HepG2 (cell line): Measurements from ENCODE around the gene COA3. TPM values are rescaled to one million over a fixed set of nuclear protein-coding genes. Genes with fewer than 3 reads are reported as not detected.
A peak's percentile ranks its signal among the peaks of the same experiment; 100 is the strongest.
"Not testable (repeated sequence)": the region's sequence is repeated elsewhere in the genome, so short reads cannot be mapped to it uniquely, and the experiment has no call there.

Experiments used
- ATAC-seq: fragments of 200-7000 bp; cut with Tn5 transposase; 3 replicates; pipeline ENCODE4 v1.9.1; 2020; ENCODE audit warnings: mild to moderate bottlenecking, moderate library complexity
- BruUV-seq: library from RNA; stranded (reverse); fragments of 400-500 nt; replicated peaks from 2 replicates; lab custom pipeline; 2021; lab: Mats Ljungman, UMichigan
- CTCF ChIA-PET: fragments of 300-600 bp; formaldehyde crosslinking; extraction: SDS; loops from one replicate; lab custom pipeline; 2021; ENCODE audit warnings: low total read pairs, inconsistent platforms, low intra/inter-chr PET ratio; lab: Yijun Ruan, JAX
- POLR2A ChIA-PET: fragments of 350-600 bp; sonication (Branson Sonifier 250); formaldehyde crosslinking; loops from one replicate; lab custom pipeline; 2020; ENCODE audit warnings: antibody characterized with exemption, inconsistent platforms; lab: Yijun Ruan, JAX
- DNase-seq: peaks from one replicate; pipeline ENCODE4 v3.0.0-alpha.2; 2015; ENCODE audit warnings: low spot score
- FAIRE-seq: peaks from 3 replicates; lab custom pipeline; 2011; peaks lifted over from hg19 to GRCh38; lab: Jason Lieb, UNC
- H2AFZ ChIP-seq: one replicate; pipeline ENCODE4 v1.6.1; 2011; ENCODE audit warnings: low read length, inconsistent platforms
- H3K27ac ChIP-seq: fragments of 300-600 bp; 3 replicates; pipeline ENCODE4 v1.8.0; 2011; ENCODE audit warnings: mixed run types, mild to moderate bottlenecking, mixed read lengths, low read length, inconsistent platforms; ENCODE audit not compliant: insufficient read depth; ENCODE audit errors: extremely low read length
- H3K27me3 ChIP-seq, 2 experiments: fragments of 200-600 bp in 1 of 2; 2 replicates in 1 of 2; 3 replicates in 1 of 2; pipeline versions ENCODE4 v1.6.0 to v1.8.0; 2011; ENCODE audit warnings: low read length in 2 of 2, mild to moderate bottlenecking in 2 of 2, moderate library complexity in 2 of 2, inconsistent platforms in 1 of 2; ENCODE audit not compliant: insufficient read depth in 2 of 2, control insufficient read depth in 1 of 2
- H3K36me3 ChIP-seq, 2 experiments: fragments of 200-600 bp in 1 of 2; replicated peaks in 1 of 2; 2 replicates in 1 of 2; 3 replicates in 1 of 2; pipeline versions ENCODE4 v1.5.1 to v1.8.0; 2011; ENCODE audit warnings: low read length in 2 of 2, inconsistent platforms in 1 of 2; ENCODE audit not compliant: insufficient read depth in 2 of 2, control insufficient read depth in 1 of 2
- H3K4me1 ChIP-seq: 2 replicates; pipeline ENCODE4 v1.5.1; 2012; ENCODE audit warnings: low read length, inconsistent platforms; ENCODE audit not compliant: insufficient read depth
- H3K4me2 ChIP-seq: 2 replicates; pipeline ENCODE4 v1.6.0; 2011; ENCODE audit warnings: low read depth, low read length, inconsistent platforms
- H3K4me3 ChIP-seq, 3 experiments: fragments of 200-600 bp in 1 of 3; sonication (generic), shearing (Covaris generic) in 1 of 3; replicated peaks in 1 of 3; 2 replicates each; pipeline ENCODE4 v1.5.1; 2011 to 2016; ENCODE audit warnings: low read length in 3 of 3, inconsistent platforms in 2 of 3, low read depth in 2 of 3, mild to moderate bottlenecking in 2 of 3, control low read depth in 1 of 3, mixed read lengths in 1 of 3; ENCODE audit not compliant: insufficient read depth in 1 of 3
- H3K79me2 ChIP-seq: one replicate; pipeline ENCODE4 v1.6.1; 2011; ENCODE audit warnings: low read length, inconsistent platforms; ENCODE audit not compliant: insufficient read depth
- H3K9ac ChIP-seq: 2 replicates; pipeline ENCODE4 v1.6.0; 2011; ENCODE audit warnings: mild to moderate bottlenecking, low read depth, low read length, inconsistent platforms; ENCODE audit not compliant: insufficient read depth
- H3K9me3 ChIP-seq: 2 replicates; pipeline ENCODE4 v1.5.1; 2012; ENCODE audit warnings: mild to moderate bottlenecking, low read length
- H4K20me1 ChIP-seq: 2 replicates; pipeline ENCODE4 v1.6.0; 2011; ENCODE audit warnings: inconsistent platforms, mild to moderate bottlenecking, low read length, moderate library complexity; ENCODE audit not compliant: insufficient read depth
- JARID2 ChIP-seq: sonication (generic); formaldehyde crosslinking; IDR thresholded peaks from 2 replicates; pipeline ENCODE4 v1.8.1; 2023; ENCODE audit warnings: missing genetic modification reagents, inconsistent platforms; ENCODE audit not compliant: insufficient replicate concordance
- NFIC ChIP-seq: IDR thresholded peaks from 2 replicates; pipeline ENCODE4 v1.6.1; 2012; ENCODE audit warnings: mild to moderate bottlenecking, low read length, inconsistent platforms
- ZBTB42 ChIP-seq: sonication (generic); formaldehyde crosslinking; IDR thresholded peaks from 2 replicates; pipeline ENCODE4 v1.5.0; 2020; ENCODE audit warnings: mild to moderate bottlenecking, missing genetic modification reagents
- ZNF17 ChIP-seq: sonication (generic); formaldehyde crosslinking; IDR thresholded peaks from 2 replicates; pipeline ENCODE4 v1.5.0; 2020; ENCODE audit warnings: mild to moderate bottlenecking, missing genetic modification reagents
- ZNF569 ChIP-seq: sonication (generic); formaldehyde crosslinking; IDR thresholded peaks from 2 replicates; pipeline ENCODE4 v1.5.0; 2020; ENCODE audit warnings: mild to moderate bottlenecking, missing genetic modification reagents, moderate library complexity, borderline replicate concordance
- ZNF883 ChIP-seq: sonication (generic); formaldehyde crosslinking; IDR thresholded peaks from 2 replicates; pipeline ENCODE4 v1.5.1; 2020; ENCODE audit warnings: mild to moderate bottlenecking, missing genetic modification reagents; ENCODE audit errors: not compliant biosample characterization
- WGBS: methylation state at CpG from one replicate; pipeline ENCODE4 v1.1.6; 2017; ENCODE audit warnings: low lambda C conversion rate; 5-methylcytosine and 5-hydroxymethylcytosine counted together
- in situ Hi-C: cut with HindIII; loops from 2 replicates; pipeline ENCODE4 v1.10.0; 2017; ENCODE audit warnings: low pct_unique_long_range_greater_than_20kb; ENCODE audit not compliant: extremely low pct_ligation_motif_present
- intact Hi-C: fragments of 100-400 bp; cut with micrococcal nuclease; formaldehyde crosslinking; loops from one replicate; pipeline ENCODE4 v1.10.0; 2022; ENCODE audit not compliant: unreplicated experiment
- polyA plus RNA-seq, 8 experiments: library from polyadenylated mRNA; depleted of rRNA in 3 of 8; stranded (reverse) in 7 of 8; unstranded in 1 of 8; fragments of >200 nt; fragmentation: Illumina TruSeq in 4 of 8; extraction: Trizol in 4 of 8; gene quantifications; 2 replicates each; pipeline versions ENCODE4 v1.2.1 to v1.2.3, GENCODE V29; 2011 to 2016; ENCODE audit warnings: low read depth in 4 of 8, missing spikeins in 1 of 8, mixed read lengths in 1 of 8; ENCODE audit not compliant: insufficient read depth in 1 of 8
- total RNA-seq, 5 experiments: library from RNA; depleted of rRNA; stranded (reverse); fragments of >200 nt; fragmentation: Illumina TruSeq; extraction: Trizol; gene quantifications; 2 replicates each; pipeline ENCODE4 v1.2.3, GENCODE V29; 2016; ENCODE audit warnings: low read depth in 1 of 5
- TF ChIP-seq, protein P1 (sequence below), 2 experiments: sonication (generic) in 1 of 2; formaldehyde crosslinking in 1 of 2; IDR thresholded peaks; 2 replicates each; pipeline versions ENCODE4 v1.5.1 to v1.6.1; 2011 to 2020; ENCODE audit warnings: borderline replicate concordance in 1 of 2, low read depth in 1 of 2, low read length in 1 of 2, mild to moderate bottlenecking in 1 of 2, missing genetic modification reagents in 1 of 2, moderate library complexity in 1 of 2

The COA3 gene
- total and polyA plus RNA-seq, 2 of the 13 experiments (the other 11 are each of a cell fraction or from before 2014, with no cell fraction given): 133 to 202 TPM

DNA sequence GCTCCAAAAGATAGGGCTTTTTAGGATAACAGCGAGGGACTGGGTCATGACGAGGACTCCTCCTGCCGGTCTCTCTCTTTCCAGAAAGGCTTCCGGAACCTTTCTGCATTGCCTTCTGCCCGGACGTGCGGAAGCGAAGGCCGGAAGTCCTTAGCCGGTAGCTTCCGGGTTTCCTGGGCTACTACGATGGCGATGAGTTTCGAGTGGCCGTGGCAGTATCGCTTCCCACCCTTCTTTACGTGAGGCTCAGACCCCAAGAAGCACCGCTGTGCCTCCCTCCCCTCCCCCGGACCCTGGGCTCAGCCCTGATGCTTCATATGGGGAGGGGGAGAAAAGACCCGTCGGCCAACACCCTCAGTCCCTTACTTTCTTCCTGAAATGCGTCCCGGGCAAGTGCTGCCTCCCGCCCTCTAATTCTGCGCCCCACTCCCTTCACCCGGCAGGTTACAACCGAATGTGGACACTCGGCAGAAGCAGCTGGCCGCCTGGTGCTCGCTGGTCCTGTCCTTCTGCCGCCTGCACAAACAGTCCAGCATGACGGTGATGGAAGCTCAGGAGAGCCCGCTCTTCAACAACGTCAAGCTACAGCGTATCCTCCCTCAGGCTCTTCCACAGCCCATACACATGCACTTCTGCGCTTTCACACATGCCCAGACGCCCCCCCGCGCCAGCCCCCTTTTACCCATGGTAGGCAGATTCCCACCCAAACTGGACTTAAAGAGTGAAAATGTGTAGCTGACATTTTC lies 25.0 kb downstream of the COA3 start, which contains the start of gene VPS25 (continued):
- TF ChIP-seq JARID2: no peak

DNA sequence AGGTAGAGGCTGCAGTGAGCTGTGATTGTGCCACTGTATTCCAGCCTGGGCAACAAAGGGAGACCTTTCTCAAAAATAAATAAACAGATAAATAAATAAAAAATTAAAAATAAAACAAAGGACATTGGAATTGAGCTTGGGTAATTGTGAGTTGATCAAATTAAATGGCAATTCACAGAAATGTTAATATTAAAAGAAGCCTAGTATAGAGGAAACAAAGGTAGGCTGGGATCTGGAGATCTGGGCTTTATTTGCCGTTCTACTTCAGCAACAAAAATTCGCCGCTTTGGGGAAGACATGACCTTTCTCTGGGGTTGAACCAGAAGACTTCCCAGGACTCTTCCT lies 25.6 kb downstream of the COA3 start:
- in situ Hi-C loops: no loop called here
- H3K36me3 ChIP-seq: peaks cover 0 to 14% of the 10 kb centered on the region in 2 experiments; a peak in 2 of 5 replicates
- H2AFZ ChIP-seq: peak overlapping the region; percentile 93
- H3K9ac ChIP-seq: peak overlapping the region; percentile 87
- TSS peak; percentile 96 for BruUV-seq
- H3K27ac ChIP-seq: peak overlapping the region; percentile 66
- peaks cover 49% of the 10 kb centered on the region for H3K4me1 ChIP-seq
- no peak for FAIRE-seq
- H4K20me1 ChIP-seq: no peaks in the 10 kb centered on the region
- ChIA-PET CTCF (no interaction called here), POLR2A (interaction anchor here (0.7 to 3.4 kb wide), 24 partner anchors 9 to 385 kb away, joined by 3 to 53 read pairs (median 6); partner anchors contain the start of genes BECN1, CNTD1, COA3 and EZH1)
- no peak for DNase-seq
- no peaks in the 10 kb centered on the region; a peak in 1 of 5 replicates for H3K27me3 ChIP-seq
- TF ChIP-seq NFIC: 0 out of 2 replicates have a peak, but pooled peaks have one; percentile 54
- TF ChIP-seq ZNF883: no peak
- TF ChIP-seq ZNF569 (CRISPR knock-in tag): peak; percentile 71; the same call in 1 of the 2 replicates
- TF ChIP-seq ZBTB42 (CRISPR knock-in tag): no peak
- TF ChIP-seq, protein P1, sequence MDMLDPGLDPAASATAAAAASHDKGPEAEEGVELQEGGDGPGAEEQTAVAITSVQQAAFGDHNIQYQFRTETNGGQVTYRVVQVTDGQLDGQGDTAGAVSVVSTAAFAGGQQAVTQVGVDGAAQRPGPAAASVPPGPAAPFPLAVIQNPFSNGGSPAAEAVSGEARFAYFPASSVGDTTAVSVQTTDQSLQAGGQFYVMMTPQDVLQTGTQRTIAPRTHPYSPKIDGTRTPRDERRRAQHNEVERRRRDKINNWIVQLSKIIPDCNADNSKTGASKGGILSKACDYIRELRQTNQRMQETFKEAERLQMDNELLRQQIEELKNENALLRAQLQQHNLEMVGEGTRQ (IDR thresholded peaks at IDR 0.05; ENCODE audit: low read depth, low read length): no peak
- TF ChIP-seq, protein P1 (CRISPR knock-in tag; IDR thresholded peaks at IDR 0.05; ENCODE audit: borderline replicate concordance): 0 out of 2 replicates have a peak, but pooled peaks have one; percentile 18
- TF ChIP-seq ZNF17 (CRISPR knock-in tag): 0 out of 2 replicates have a peak, but pooled peaks have one; percentile 35
- H3K4me3 ChIP-seq: peak overlapping the region; percentile 74 to 96 (median 88)
- ATAC-seq: no peak
- H3K79me2 ChIP-seq: peaks cover 25% of the 10 kb centered on the region
- 0% methylated on average over 3 of the region's 3 CpGs for WGBS
- H3K9me3 ChIP-seq: no peaks in the 10 kb centered on the region
- intact Hi-C loops: loop anchor here (1.0 kb wide), 1 partner anchor 51 kb away; the partner anchor contains the start of gene BECN1
- H3K4me2 ChIP-seq: peak overlapping the region; percentile 97

DNA sequence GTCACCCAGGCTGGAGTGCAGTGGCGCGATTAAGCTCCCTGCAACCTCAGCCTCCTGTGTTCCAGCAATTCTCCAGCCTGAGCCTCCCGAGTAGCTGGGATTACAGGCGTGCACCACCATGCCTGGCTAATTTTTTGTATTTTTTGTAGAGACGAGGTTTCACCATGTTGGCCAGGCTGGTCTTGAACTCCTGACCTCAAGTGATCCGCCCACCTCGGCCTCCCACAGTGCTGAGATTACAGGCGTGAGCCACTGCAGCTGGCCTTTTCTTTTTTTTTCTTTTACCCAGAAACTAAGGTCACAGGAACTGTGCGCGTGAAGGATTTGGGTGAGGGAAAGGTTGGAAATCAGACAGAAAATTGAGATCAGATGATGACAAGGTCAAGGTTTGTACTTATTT lies 28.5 kb downstream of the COA3 start:
- H3K9me3 ChIP-seq, ATAC-seq, DNase-seq, H3K9ac ChIP-seq, FAIRE-seq, H3K4me3 ChIP-seq, H3K27ac ChIP-seq, in situ Hi-C loops, H2AFZ ChIP-seq, CTCF ChIA-PET, H3K36me3 ChIP-seq, BruUV-seq, H3K4me2 ChIP-seq, intact Hi-C loops, H3K27me3 ChIP-seq, H4K20me1 ChIP-seq: not testable (repeated sequence)
- H3K4me1 ChIP-seq: peaks cover 49% of the 10 kb centered on the region
- 77% methylated on average over 10 of the region's 10 CpGs for WGBS
- H3K79me2 ChIP-seq: peaks cover 20% of the 10 kb centered on the region
- POLR2A ChIA-PET: interaction anchor here (1.1 to 1.3 kb wide), 2 partner anchors 9 to 10 kb away, joined by 3 to 6 read pairs; no protein-coding TSS in a partner anchor
